OCI-LY3 (cell line): ENCODE measurements around the gene NODAL.

Source experiments
- H2AFZ ChIP-seq: fragments of 200-600, 300-600 bp; shearing (Covaris generic); 2 replicates; pipeline ENCODE4 v1.6.0; 2014; ENCODE audit warnings: antibody characterized with exemption, low read depth, low read length
- H3K27ac ChIP-seq: fragments of 200-600, 300-600 bp; sonication (generic); 2 replicates; pipeline ENCODE4 v1.5.1; 2014; ENCODE audit warnings: mild to moderate bottlenecking, low read length, moderate library complexity, mixed read lengths
- H3K27me3 ChIP-seq: fragments of 200-600, 300-600 bp; sonication (generic); 2 replicates; pipeline ENCODE4 v1.6.1; 2014; ENCODE audit warnings: low read depth, low read length, mixed read lengths
- H3K36me3 ChIP-seq: fragments of 200-600, 300-600 bp; sonication (generic); replicated peaks from 2 replicates; pipeline ENCODE3; 2014; ENCODE audit warnings: low read depth, low read length, mixed read lengths
- H3K4me1 ChIP-seq: fragments of 300-600, 200-600 bp; sonication (generic); 2 replicates; pipeline ENCODE4 v1.6.1; 2014; ENCODE audit warnings: low read length, mixed read lengths
- H3K4me2 ChIP-seq: fragments of 200-600, 300-600 bp; sonication (generic); 2 replicates; pipeline ENCODE4 v1.6.1; 2014; ENCODE audit warnings: low read length, mixed read lengths
- H3K4me3 ChIP-seq: fragments of 300-600, 200-600 bp; sonication (generic); 2 replicates; pipeline ENCODE4 v1.5.1; 2014; ENCODE audit warnings: antibody characterized with exemption, mild to moderate bottlenecking, low read length, moderate library complexity
- H3K79me2 ChIP-seq: fragments of 300-600, 200-600 bp; shearing (Covaris generic); 2 replicates; pipeline ENCODE4 v1.6.1; 2014; ENCODE audit warnings: mild to moderate bottlenecking, low read length, mixed read lengths
- H3K9ac ChIP-seq: fragments of 300-600, 200-600 bp; shearing (Covaris generic); 2 replicates; pipeline ENCODE4 v1.6.0; 2014; ENCODE audit warnings: mild to moderate bottlenecking, low read length, moderate library complexity
- H3K9me3 ChIP-seq: fragments of 200-600, 300-600 bp; shearing (Covaris generic); 2 replicates; pipeline ENCODE4 v1.6.1; 2014; ENCODE audit warnings: low read length, mixed read lengths; ENCODE audit not compliant: insufficient read depth
- H4K20me1 ChIP-seq: fragments of 200-600, 300-600 bp; sonication (generic); 2 replicates; pipeline ENCODE4 v1.6.1; 2016; ENCODE audit warnings: low read length, mixed read lengths; ENCODE audit not compliant: insufficient read depth
- EZH2phosphoT487 ChIP-seq: fragments of 200-600 bp; shearing (Covaris generic); IDR thresholded peaks from 2 replicates; pipeline ENCODE4 v1.6.1; 2018; ENCODE audit warnings: antibody characterized with exemption, mixed run types, low read depth
- TF ChIP-seq, protein P1 (sequence below): fragments of 200-600, 300-600 bp; sonication (generic); IDR thresholded peaks from 2 replicates; pipeline ENCODE4 v1.5.1; 2014; ENCODE audit warnings: antibody characterized with exemption, low read length, low read depth

NODAL gene

DNA sequence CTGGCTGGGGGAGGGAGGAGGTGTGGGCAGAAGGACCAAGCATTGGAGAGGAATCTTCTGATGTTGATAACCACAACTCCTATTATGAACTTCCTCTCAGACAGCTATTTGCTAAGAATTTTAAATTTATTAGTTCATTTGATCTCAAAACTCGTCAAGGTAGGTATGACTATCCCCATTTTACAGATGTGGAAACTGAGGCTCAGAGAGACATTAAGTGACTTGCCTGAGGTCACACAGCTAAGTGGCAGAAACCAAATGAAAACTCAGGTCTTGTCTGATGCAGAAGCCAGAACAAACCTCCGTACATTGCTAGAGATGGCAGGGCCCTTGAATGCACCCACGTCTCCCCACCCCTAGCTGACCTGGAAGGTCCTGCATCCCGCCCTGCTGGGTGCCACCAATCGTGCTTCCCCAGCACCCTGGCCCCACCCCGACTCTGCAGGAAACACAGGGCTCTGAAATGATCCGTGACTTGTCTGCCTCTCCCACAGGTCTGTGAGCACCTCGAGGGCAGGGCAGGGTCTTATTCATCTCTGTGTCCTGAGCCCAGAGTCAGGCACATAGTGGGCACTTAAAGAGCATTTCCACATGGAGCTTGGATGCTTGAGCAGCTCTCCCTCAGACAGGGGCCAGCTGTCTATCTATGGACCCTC lies 31.4 kb upstream of the NODAL start:
- no peaks in the 10 kb centered on the region for H3K79me2 ChIP-seq
- TF ChIP-seq, protein P1, sequence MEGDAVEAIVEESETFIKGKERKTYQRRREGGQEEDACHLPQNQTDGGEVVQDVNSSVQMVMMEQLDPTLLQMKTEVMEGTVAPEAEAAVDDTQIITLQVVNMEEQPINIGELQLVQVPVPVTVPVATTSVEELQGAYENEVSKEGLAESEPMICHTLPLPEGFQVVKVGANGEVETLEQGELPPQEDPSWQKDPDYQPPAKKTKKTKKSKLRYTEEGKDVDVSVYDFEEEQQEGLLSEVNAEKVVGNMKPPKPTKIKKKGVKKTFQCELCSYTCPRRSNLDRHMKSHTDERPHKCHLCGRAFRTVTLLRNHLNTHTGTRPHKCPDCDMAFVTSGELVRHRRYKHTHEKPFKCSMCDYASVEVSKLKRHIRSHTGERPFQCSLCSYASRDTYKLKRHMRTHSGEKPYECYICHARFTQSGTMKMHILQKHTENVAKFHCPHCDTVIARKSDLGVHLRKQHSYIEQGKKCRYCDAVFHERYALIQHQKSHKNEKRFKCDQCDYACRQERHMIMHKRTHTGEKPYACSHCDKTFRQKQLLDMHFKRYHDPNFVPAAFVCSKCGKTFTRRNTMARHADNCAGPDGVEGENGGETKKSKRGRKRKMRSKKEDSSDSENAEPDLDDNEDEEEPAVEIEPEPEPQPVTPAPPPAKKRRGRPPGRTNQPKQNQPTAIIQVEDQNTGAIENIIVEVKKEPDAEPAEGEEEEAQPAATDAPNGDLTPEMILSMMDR: no peak
- no peak for TF ChIP-seq EZH2phosphoT487
- peaks cover 15% of the 10 kb centered on the region for H3K27me3 ChIP-seq

DNA sequence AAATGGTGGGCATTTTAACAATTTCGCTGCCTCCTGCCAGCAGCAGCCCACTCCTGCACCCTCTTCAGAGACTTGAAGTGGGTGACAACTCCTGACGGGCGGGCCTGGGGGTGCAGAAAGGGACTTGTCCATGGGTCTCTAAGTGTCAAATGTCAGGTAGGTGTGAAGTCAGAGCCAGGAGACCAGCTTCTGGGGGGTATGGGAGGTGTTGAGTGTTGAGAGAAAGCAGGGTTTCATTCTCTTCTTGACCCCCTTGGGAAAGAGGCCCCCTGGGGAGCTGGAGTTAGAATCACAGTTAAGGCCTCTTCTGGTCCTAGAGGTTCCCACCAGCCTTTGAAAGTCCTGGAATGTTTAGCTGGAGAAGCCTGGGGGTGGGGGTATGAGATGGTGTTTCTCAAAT lies 25.5 kb upstream of the NODAL start:
- H3K4me1 ChIP-seq: peaks cover 9% of the 10 kb centered on the region
- no peak overlapping the region for H3K4me3 ChIP-seq
- no peaks in the 10 kb centered on the region for H3K9me3 ChIP-seq
- no peaks in the 10 kb centered on the region for H3K36me3 ChIP-seq
- no peak overlapping the region for H2AFZ ChIP-seq
- H4K20me1 ChIP-seq: no peaks in the 10 kb centered on the region
- no peak overlapping the region for H3K27ac ChIP-seq
- no peak overlapping the region for H3K4me2 ChIP-seq
- peaks cover 28% of the 10 kb centered on the region for H3K27me3 ChIP-seq
- no peak for TF ChIP-seq EZH2phosphoT487
- TF ChIP-seq, protein P1: no peak
- H3K79me2 ChIP-seq: no peaks in the 10 kb centered on the region
- H3K9ac ChIP-seq: no peak overlapping the region

More for the DNA sequence above, 31.4 kb upstream of the NODAL start:
- Histone ChIP-seq H3K4me1 (peaks cover 15% of the 10 kb centered on the region), H4K20me1 (no peaks in the 10 kb centered on the region), H3K27ac (no peak overlapping the region), H3K9ac (no peak overlapping the region), H2AFZ (no peak overlapping the region), H3K36me3 (no peaks in the 10 kb centered on the region), H3K4me2 (no peak overlapping the region), H3K9me3 (no peaks in the 10 kb centered on the region), H3K4me3 (no peak overlapping the region)

DNA sequence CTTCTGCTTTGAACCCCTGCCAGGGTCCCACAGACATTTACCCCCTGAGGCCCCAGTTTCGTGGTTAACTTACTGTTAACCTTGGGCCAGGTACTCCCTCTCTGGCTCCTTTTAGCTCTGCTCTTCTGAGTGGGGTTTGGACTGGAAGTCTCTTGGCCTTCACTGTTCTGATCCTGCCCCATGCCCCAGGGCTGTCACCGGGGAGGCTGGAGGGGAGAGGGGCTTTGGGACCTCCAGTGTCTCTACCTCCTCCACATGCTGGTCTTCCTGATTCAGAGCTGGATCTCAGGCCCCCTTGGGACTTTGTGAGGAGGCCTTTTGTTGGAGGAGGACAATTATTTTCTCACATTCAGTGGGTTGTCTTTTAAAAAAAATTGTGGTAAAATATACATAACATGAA lies 24.4 kb upstream of the NODAL start:
- Histone ChIP-seq H3K79me2 (no peaks in the 10 kb centered on the region), H3K9me3 (no peaks in the 10 kb centered on the region), H2AFZ (no peak overlapping the region), H3K9ac (no peak overlapping the region), H3K27ac (no peak overlapping the region), H3K36me3 (no peaks in the 10 kb centered on the region), H3K4me3 (no peak overlapping the region), H3K4me2 (no peak overlapping the region), H4K20me1 (no peaks in the 10 kb centered on the region), H3K4me1 (peaks cover 9% of the 10 kb centered on the region), H3K27me3 (peaks cover 28% of the 10 kb centered on the region)
- TF ChIP-seq EZH2phosphoT487: no peak
- TF ChIP-seq, protein P1: no peak

DNA sequence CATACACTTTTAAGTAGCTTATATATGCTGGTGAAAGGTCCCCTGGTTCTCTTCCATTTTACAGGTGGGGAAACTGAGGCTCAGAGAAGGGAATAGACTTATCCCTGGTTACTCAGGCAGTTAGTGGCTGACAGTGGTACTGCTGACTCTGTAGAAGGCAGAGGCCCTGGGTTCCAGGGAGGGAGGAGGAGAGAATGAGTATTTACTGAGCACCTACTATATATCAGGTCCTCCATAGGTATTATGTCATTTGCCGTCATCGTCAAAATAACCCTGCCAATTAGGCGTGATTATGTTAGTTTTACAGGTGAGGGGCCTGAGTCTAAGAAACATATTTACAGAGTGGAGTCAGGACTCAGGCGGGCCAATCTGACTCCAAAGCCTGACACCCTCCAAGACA lies 23.8 kb upstream of the NODAL start:
- Histone ChIP-seq H3K9ac (no peak overlapping the region), H2AFZ (no peak overlapping the region), H3K36me3 (no peaks in the 10 kb centered on the region), H3K9me3 (no peaks in the 10 kb centered on the region), H3K4me3 (no peak overlapping the region), H3K4me2 (no peak overlapping the region), H3K4me1 (peaks cover 9% of the 10 kb centered on the region), H3K27me3 (peaks cover 28% of the 10 kb centered on the region), H3K27ac (no peak overlapping the region), H3K79me2 (no peaks in the 10 kb centered on the region), H4K20me1 (no peaks in the 10 kb centered on the region)
- TF ChIP-seq, protein P1: no peak
- no peak for TF ChIP-seq EZH2phosphoT487
